CD4-positive, alpha-beta T cell treated with Interleukin-6 at 100 ng/mL for 8 hours (primary cell): ENCODE data around the gene TBX1.

Experiments used
- DNase-seq: peaks from one replicate; pipeline ENCODE4 v3.0.0-alpha.2; 2020; ENCODE audit warnings: mixed read lengths, low spot score

Gene TBX1

GRCh38 chr22:19753996-19754700 is 6.4 kb upstream of the TBX1 start:
- DNase-seq = no peak

DNA sequence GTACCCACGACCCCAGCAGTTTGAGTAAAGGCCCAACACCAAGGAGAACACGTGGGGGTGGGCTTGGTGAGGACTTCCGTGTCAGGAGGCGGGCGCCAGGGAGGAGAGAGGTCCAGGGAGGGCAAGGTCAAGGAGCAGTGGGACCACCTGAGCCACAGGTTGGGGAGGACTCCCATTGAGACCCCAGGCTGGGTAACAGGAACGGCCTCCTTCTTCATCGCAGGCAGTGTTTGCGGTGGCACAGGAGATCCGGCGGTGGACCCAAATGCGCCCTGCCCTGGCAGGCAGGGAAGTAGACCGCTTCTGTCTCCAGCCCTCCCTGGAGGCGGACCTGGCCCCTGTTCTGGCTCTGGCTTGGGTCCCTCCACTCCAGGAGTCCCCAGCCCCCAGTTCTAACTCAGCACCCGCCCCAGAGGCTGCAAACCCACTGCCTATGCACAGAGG is 5.9 kb upstream of the TBX1 start:
- no peak for DNase-seq

DNA sequence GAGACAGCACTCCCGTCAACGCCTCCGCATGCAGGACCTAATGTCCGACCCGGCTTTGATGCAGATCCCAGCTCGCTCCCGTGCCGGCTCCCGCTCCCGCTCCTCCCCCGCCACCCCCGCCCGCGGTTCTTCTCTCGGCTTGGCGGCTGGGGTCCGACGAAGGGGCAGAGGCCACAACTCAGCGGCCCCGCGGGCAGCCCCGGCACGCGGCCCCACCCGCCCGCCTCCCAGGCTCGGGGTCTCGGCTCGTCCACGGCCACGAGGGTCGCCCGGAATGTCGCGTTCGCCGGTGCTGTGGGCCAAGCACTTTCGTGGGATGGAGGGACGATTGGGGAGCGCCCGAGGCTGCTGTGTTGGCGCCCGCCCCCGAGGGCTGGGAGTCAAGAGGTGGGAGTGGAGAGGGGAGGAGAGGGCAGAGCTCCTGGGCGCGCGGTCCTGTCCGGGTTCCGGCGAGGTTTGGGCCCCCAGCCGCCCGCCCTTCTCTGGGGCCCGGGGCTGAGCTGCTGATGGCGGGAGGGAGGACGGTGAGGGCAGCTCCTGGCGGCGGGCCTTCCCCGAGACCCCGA is 5.3 kb upstream of the TBX1 start:
- DNase-seq = no peak

DNA sequence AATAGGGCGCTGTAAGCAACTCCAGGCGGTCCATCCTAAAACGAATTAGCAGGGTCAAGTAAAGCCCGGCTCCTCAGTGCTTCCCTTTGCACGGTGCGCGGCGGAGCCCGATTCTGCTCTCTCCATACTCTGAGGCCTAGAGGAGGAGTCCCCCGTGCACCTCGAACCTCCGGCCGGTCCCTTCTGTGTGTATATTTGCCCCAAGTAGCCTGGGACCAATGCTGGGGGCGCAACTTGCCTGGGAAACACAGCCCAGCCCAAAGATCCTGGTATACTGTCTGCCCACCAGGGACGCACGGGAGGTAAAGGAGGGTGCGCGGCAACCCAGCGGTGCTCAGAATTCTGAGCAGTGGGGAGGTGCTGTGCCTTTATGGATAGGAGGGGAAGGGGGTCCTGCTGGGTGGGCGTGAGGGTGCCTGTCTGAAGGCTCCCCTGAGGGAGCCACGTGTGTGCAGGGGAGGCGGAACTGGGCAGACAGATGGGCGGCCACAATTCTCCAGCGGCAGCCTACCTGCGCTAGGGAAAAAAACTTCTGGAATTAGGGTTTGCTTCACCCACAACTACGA is 4.8 kb upstream of the TBX1 start:
- no peak for DNase-seq

DNA sequence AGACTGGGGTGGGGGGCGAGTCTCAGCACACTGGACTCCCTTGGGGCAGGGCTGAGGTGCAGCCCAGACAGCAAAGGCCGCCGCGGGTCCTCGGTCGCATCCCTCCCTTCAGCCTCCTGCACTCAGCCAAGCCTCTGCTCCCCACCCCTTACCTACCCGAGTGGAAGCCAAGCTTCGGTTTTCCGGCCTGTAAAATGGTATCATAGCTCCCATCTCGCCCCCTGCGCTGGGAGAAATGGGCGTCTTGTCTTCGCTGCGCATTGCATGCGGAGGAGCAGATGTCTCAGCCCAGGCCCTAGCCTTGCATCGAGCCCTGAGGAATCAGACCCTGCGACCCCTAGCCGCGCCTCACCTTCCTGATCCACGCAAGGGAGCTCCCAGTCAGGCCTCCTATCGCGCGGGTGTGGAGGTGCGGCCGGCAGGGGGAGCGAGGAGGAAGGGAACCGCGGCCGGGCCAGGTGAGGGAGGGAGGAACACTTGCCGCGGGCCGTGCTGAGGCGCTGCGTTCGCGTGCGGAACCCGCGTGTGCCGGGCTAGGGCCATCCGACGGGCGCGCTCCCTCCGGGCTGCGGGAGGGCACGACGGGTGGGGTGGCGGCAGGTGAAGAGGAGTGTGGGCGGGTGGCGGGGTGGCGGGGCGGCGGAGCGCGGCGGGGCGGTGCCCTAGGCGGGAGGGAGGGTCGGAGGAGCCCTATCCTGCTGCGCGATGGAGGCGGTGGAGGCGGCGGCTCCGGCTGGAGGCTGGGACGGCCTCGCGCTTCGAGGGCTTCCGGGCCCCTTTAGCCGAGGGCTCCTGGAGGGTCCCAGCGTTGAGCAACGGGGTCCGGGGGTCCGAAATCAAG is 4.1 kb upstream of the TBX1 start:
- peak; percentile 72 for DNase-seq

GRCh38 chr22:19757140-19757984 is 3.2 kb upstream of the TBX1 start:
- DNase-seq = no peak

DNA sequence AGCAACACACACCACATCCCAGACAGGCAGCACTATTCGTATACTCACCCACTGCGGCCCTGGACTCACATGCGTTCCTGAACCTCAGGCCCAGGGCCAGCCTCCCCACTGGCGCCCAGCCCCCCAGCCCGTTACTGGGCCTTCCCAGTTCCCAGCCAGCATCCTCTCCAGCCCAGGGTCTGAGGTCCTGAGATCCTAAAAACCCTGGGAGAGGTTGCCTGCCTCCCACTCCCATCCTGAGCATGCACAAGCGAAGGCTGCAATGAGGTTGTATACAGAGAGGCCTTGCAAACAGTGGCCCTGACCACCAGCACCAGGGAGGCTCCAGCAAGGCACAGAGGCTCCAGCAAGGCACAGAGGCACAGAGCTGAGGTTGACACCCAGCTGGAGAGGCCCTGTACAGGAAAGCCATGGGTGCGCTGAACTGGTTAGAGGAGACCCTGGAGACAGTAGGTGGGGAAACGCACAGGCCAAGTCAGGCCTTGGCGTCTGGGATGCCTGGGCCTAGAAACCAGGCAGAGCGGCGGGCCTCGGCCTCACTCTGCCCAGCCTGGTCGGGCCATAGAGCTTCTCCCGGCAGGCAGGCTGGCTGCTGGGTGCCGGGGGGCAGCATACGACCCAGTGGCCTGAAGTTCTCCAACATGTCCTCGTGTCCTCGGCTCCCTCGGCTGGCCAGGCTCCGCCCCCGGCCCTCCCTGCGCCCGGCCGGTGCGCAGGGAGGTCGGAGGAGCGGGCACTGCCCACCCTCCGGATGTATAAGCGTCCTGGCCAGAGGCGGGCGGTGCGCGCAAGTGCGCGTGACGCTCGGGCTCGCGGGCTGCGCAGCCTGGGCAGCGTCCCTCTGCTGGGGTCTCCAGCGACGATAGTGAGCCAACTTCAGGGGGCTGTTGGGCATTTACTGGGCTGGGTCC is 2.3 kb upstream of the TBX1 start:
- no peak for DNase-seq

DNA sequence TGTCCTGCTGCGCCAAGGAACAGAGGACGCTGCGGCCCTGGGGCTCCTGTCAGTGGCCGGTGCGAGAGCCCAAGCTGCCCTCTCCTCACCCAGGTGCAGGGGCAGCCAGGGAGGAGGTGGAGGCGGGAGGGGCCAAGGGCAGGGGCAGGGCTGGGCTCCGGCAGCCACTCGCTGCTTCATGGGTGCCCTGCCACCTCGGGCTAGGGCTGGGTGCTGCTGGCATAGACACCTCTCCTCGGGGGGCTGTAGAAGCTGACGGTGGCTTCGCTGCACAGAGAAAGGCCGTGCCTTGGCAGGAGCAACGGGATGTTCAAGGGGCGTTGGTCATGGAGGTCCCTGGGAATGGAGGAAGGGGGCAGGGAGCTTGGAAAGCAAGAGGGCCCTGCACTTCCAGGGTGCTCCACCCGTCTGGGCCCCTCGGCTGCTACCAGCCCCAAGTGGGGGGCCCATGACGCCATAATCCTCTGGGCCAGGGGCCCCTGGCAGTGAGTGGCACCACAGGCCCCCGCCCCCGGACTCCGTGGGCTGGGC is 1.6 kb upstream of the TBX1 start:
- no peak for DNase-seq

DNA sequence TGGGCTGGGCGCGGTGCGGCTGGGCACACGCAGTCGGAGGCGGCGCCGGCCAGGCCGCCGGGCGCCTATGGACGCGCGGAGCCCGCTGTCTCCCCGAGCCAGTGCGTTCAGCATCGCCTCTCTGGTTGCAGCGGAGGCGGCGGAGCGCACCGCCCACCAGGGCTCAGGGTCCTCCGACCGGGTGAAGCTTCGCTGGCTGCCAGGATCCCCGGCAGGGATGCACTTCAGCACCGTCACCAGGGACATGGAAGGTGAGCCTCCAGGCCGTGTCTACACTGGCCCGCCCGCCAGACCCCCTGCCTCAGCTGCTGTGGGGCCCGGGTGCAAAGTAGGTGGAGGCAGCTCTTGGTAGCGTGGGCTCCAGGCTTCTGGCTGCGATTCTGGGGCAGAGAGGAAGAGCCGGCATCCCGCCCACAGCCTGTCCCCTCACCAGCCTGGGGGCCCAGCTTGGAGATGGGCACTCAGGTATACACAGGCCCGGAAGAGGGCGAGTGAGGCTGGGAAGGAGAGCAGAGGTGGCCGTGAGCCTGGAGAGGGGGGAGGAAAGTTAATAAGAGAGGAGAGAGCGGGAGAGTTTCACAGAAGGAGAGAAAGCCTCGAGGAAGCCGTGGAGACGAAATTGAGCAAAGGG is 1.0 kb upstream of the TBX1 start:
- no peak for DNase-seq

GRCh38 chr22:19760951-19761724 is 560 bp downstream of the TBX1 start:
- DNase-seq = no peak

- no peak for DNase-seq
Observed at GRCh38 chr22:19761725-19762567, 1.4 kb downstream of the TBX1 start.

DNA sequence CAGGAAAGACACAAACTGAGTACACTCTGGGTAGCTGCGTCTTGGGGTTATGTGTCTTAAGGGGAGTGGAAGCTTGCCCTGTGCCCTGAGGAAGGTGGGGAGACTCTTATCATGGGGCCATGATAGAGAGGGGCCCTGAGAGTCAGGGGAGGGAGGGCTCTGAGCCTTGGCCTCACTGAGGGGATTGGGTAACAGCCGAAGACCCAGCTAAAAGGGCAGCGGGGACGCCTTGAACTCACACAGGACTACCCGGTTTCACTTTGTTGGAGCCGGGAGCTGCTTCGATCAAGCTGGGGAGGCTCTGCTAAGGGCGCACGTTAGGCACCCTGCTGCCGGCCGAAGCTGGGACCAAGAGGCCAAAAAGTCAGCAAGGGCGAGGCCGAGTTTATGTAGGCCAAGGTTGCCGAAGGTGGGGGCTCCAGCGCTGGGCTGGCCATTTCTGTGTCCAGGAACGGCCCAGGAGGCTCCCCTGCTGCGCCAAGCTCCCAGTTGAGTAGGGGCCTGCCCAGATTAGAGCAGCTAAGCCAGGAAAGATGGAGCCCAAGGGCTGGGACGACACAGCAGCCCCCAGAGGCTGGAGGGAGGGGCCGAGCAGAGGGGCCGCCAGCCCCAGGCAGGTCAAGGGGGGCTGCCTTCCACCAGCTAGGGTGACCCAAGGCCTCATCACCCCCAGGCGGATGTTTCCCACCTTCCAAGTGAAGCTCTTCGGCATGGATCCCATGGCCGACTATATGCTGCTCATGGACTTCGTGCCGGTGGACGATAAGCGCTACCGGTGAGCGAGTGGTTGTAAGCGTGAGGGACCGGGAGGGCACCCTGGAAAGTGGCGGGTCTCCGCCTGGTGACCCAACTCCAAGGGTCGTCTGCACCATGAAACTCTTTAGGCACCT is 2.2 kb downstream of the TBX1 start:
- DNase-seq = no peak

DNA sequence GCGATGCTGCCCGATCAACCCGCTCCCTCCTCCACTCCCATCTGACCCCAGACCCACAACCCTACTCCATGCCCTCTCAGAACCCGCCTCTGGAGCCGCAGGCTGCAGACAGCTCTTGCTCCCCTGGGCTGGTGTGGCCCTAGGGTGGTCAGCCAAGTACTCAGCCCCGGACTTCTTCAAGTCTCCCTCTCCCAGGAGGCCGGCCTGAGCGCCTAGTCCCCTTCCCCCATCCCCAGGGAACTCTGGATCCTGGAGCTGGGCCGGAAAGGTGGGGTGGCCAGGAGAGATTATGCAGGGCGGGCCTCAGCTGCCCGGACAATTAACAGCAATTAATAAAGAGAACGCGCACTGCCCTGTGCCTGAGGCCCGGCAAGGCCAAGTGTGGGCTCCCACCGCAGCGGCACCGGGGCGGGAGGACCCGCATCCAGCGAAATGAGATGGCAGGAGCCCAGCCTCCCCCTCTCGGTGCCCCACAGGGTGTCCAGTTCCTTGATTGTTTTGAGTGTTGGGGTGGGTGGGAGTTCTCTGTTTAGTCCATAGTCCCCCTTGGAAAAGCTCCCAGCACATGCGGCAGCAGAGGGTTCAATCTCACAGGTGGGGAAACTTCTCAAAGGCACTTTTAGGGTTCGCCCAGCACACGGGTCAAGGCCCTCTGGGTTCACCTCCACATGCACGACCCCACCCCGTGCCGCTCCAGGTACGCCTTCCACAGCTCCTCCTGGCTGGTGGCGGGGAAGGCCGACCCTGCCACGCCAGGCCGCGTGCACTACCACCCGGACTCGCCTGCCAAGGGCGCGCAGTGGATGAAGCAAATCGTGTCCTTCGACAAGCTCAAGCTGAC is 3.1 kb downstream of the TBX1 start:
- no peak for DNase-seq

DNA sequence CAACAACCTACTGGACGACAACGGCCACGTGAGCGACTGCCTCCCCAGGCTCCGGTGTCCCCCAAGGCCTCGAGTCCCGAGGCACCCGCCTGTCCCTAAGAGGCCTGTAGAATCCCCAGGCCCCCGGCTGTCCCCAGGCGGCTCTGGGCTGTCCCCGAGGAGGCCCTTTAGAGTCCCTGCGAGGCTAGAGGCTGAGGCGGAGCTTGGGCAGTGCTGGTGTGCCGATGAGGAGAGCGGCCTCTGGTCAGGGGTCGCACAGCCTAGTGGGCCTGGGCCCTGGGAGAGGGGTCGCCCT is 3.7 kb downstream of the TBX1 start:
- no peak for DNase-seq

- no peak for DNase-seq
Observed at GRCh38 chr22:19764636-19765476, 4.3 kb downstream of the TBX1 start.
